ENCODE results near the gene CROCC.
"Not testable (repeated sequence)": the region's sequence is repeated elsewhere in the genome, so short reads cannot be mapped to it uniquely, and the experiment has no call there.

GRCh38 chr1:16881742-16882141, 40.0 kb upstream of the CROCC start:
- not testable (repeated sequence) for TF ChIP-seq CTCF, EZH2phosphoT487, EZH2 (IDR thresholded peaks at IDR 0.05)

Data from neural progenitor cell (in vitro differentiated cells).